C4-2B (cell line): Measurements from ENCODE around the gene SERTM2.

ENCODE experiments used
- H3K27ac ChIP-seq: fragments of 450-650 bp; 2 replicates; pipeline ENCODE4 v1.5.1; 2017
- ZFX ChIP-seq: fragments of 450-650 bp; IDR thresholded peaks from 2 replicates; pipeline ENCODE4 v1.6.1; 2017
- TF ChIP-seq, protein P1 (sequence below): fragments of 450-650 bp; conservative IDR thresholded peaks from 2 replicates; pipeline ENCODE4 v1.5.1; 2017; ENCODE audit warnings: mild to moderate bottlenecking

SERTM2 gene

DNA sequence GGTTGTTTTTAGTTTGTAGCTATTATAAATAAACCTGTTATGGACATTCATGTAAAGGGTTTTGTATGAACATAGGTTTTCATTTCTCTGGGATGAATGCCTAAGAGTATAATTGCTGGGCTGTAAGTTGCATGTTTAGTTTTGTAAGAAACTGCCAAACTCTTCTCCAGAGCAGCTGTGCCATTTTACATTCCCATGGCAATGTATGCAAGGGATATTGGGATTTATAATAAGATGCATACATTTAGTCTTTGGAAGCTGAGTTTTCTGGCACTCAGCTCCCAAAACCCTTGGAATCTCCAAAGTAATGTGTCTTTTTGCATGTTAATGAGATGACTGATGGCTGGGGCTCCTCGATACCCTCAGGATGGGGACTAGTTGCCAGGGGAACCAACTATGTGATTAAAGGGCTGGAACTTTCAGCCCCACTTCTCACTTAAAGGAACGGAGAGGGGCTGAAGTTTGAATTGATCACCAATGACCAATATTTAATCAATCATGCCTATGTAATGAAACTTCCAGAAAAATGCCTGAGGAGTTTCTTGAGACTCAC is 44.0 kb downstream of the SERTM2 start:
- TF ChIP-seq, protein P1, sequence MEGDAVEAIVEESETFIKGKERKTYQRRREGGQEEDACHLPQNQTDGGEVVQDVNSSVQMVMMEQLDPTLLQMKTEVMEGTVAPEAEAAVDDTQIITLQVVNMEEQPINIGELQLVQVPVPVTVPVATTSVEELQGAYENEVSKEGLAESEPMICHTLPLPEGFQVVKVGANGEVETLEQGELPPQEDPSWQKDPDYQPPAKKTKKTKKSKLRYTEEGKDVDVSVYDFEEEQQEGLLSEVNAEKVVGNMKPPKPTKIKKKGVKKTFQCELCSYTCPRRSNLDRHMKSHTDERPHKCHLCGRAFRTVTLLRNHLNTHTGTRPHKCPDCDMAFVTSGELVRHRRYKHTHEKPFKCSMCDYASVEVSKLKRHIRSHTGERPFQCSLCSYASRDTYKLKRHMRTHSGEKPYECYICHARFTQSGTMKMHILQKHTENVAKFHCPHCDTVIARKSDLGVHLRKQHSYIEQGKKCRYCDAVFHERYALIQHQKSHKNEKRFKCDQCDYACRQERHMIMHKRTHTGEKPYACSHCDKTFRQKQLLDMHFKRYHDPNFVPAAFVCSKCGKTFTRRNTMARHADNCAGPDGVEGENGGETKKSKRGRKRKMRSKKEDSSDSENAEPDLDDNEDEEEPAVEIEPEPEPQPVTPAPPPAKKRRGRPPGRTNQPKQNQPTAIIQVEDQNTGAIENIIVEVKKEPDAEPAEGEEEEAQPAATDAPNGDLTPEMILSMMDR, result no peak
- TF ChIP-seq ZFX, result no peak
- H3K27ac ChIP-seq, result no peak overlapping the region

DNA sequence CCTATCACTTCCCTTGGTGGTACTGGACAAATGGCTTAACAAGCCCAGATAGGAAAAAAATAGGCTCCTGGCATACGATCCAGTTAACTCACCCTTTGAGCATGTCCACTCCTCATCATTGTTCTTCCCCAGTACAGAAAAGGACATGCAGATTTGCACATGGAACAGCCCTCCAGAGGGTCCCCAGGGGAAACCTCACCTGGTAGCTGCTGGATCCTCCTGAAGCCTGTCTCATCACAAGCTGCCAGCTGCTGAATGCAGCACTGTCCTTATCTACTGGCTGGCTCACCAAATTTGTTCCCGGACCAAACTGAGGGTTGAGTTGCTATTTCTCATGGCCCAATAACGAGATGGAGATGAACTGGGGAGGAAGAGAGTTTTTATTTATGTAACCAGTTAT is 49.4 kb downstream of the SERTM2 start:
- TF ChIP-seq, protein P1, result no peak
- no peak for TF ChIP-seq ZFX
- H3K27ac ChIP-seq, result no peak overlapping the region

DNA sequence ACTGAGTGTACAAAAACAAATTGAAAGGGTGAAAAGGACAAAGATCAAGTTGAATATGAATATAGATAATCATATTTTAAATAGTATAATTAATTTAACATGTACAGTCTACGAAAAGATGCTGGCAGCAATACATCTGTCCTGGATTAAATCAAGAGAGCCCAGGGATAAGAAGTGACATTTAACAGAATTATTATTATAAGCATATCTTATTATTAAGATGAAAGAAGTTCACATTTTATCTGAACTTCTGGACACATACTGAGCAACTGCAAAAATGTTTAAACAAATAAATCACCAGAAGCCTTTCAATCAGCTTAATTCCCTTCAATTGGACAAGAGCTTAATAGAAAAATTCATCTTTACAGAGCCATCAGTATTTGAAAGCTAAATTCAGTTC is 50.4 kb downstream of the SERTM2 start:
- H3K27ac ChIP-seq, result no peak overlapping the region

DNA sequence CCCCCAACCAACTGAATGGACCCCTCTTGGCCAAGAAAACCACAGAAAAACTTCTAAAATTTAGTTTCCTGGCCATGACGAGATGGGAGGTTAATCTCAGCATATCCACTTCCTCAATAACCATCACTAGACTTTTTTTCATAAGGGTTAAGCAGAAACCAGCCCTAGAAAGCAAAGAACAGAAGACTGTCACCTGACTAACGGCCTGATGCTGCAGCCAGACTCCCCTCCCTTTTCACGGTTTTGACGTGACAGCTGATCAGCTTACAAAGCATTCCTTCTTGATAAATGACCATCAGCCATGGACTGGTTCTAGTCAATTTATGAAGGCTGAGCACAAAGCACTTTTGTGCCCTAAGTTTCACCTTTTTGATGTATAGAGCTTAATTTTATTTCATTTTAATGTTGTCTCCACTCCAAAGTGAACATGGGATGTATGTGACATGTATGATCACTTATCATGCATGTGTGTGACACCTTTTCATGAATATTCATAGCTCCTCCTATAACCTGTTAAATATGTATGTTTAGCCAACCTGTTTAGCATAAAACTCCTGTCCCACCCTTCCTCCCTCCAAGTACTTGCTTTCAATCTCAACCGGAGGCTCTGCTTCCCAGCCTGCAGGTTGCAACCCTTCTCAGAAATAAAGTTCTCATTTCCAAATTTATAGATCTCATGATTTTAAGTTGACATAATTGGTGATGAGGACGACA is 56.3 kb downstream of the SERTM2 start:
- TF ChIP-seq, protein P1, result no peak
- TF ChIP-seq ZFX, result no peak
- H3K27ac ChIP-seq, result no peak overlapping the region

More for the DNA sequence above, 50.4 kb downstream of the SERTM2 start:
- TF ChIP-seq ZFX, result no peak
- TF ChIP-seq, protein P1, result no peak

DNA sequence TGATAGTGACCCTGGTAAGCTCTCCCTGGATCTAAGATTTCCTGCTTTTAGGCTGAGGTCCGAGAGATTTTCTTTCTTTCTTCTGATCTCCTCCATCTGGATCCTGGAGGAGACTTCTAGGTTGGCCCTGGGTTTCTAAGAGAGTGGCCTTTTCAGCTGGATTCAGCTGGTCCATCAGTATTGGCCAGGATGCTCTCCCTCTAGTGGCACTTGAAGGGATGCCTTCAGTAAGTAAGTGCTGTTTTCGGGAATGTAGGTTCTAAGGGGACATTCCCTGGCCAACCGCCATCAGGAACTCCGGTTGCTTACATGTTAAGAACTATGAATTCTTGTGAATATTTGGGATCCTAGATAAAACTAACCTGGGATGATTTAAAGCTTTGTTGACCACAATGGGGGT is 56.9 kb downstream of the SERTM2 start:
- no peak for TF ChIP-seq ZFX
- TF ChIP-seq, protein P1, result peak; percentile 68
- H3K27ac ChIP-seq, result no peak overlapping the region

DNA sequence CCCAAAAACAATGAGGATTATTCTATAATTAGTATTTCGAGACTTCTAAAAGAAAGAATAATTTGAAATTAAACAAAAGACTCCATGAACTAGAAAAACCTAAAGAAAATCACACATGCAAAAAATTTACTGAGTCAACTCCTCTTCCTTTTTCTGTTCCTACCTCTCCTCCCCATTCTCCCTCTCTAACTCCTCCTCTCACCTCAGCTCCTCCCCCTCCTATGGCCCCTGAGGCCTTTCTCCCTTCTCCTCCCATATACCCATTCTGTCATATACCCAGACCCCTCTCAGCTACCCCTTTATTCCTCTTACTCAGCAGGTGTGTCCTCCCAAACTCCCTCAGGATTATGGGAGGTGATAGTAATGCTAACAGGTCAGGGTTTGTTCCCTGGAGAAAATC is 57.4 kb downstream of the SERTM2 start:
- TF ChIP-seq ZFX, result no peak
- TF ChIP-seq, protein P1, result no peak
- H3K27ac ChIP-seq, result no peak overlapping the region
